ENCODE measurements around the gene DDIT3. TPM values are rescaled to one million over a fixed set of nuclear protein-coding genes. Genes with fewer than 3 reads are reported as not detected.

DDIT3 gene
- total RNA-seq, 1 experiment from 2014 or later, result 14.1 TPM

- Histone ChIP-seq H3K27ac (ENCODE audit: insufficient read length, low read depth, low read length) (no peak overlapping the region), H3K79me2 (ENCODE audit: insufficient read depth, low read length) (no peaks in the 10 kb centered on the region), H2AFZ (ENCODE audit: low read length) (no peak overlapping the region), H3K23me2 (ENCODE audit: insufficient read length, low read depth, low read length, poor library complexity, severe bottlenecking) (peaks cover 22% of the 10 kb centered on the region), H3K4ac (ENCODE audit: low read depth, low read length) (no peak overlapping the region), H3K9me3 (ENCODE audit: control insufficient read depth, low read depth, low read length) (no peaks in the 10 kb centered on the region), H3K79me1 (ENCODE audit: insufficient read depth, low read depth, low read length, poor library complexity, severe bottlenecking) (no peaks in the 10 kb centered on the region), H4K5ac (ENCODE audit: insufficient read length, low read depth, low read length) (no peak overlapping the region), H2BK12ac (ENCODE audit: insufficient read length, low read depth, low read length) (no peak overlapping the region), H3K4me1 (ENCODE audit: insufficient read depth, low read length) (peaks cover 3% of the 10 kb centered on the region; the same call in 1 of the 2 replicates), H2BK120ac (ENCODE audit: low read depth, low read length, poor library complexity, severe bottlenecking) (no peak overlapping the region), H2AK5ac (ENCODE audit: insufficient read length, low read length) (no peak overlapping the region), H4K91ac (ENCODE audit: insufficient read length, low read depth, low read length) (no peak overlapping the region), H3K9ac (ENCODE audit: extremely low read depth, insufficient read length, low read length) (peak overlapping the region; percentile 53), H2BK20ac (ENCODE audit: low read depth, low read length, poor library complexity, severe bottlenecking) (no peak overlapping the region), H3K23ac (ENCODE audit: insufficient read length, low read depth, low read length) (no peak overlapping the region), H2BK15ac (ENCODE audit: low read depth, low read length) (no peak overlapping the region), H4K8ac (replicated peaks; ENCODE audit: insufficient read length, low read depth, low read length) (no peak overlapping the region), H3K56ac (ENCODE audit: insufficient read length, low read depth, low read length) (no peak overlapping the region), H3T11ph (ENCODE audit: low read length) (no peak overlapping the region), H2BK5ac (ENCODE audit: insufficient read length, low read length) (no peak overlapping the region), H3K27me3 (ENCODE audit: insufficient read depth, low read length) (no peaks in the 10 kb centered on the region), H4K20me1 (ENCODE audit: control insufficient read depth, insufficient read depth, insufficient read length) (no peaks in the 10 kb centered on the region), H3K4me2 (ENCODE audit: insufficient read depth, insufficient read length, low read length) (peak overlapping the region; percentile 97), H3K18ac (ENCODE audit: insufficient read length, low read depth, low read length) (peak overlapping the region; percentile 51), H3K14ac (ENCODE audit: insufficient read depth, low read length) (peak overlapping the region; percentile 37)
- H3K4me3 Mint-ChIP-seq, result peak overlapping the region; percentile 96
- no peak for DNase-seq
- no peaks in the 10 kb centered on the region; the same call in 1 of the 2 replicates for H3K27me3 Mint-ChIP-seq (ENCODE audit: low read depth)
- WGBS (ENCODE audit: extremely low coverage, insufficient read length, low lambda C conversion rate), result no CpG with 5 or more reads among the region's 38 CpGs
- TF ChIP-seq CTCF (conservative IDR thresholded peaks at IDR 0.05), result no peak
- peaks cover 35 to 52% of the 10 kb centered on the region in 2 experiments for H3K4me1 Mint-ChIP-seq
- peaks cover 16 to 39% (median 39%) of the 10 kb centered on the region in 3 experiments for H3K36me3 Mint-ChIP-seq (ENCODE audit: insufficient read depth in 1 of 3, low read depth in 3 of 3)
- H3K9me3 Mint-ChIP-seq, result no peaks in the 10 kb centered on the region
- peak overlapping the region; percentile 94 to 97 (median 95); a peak in 5 of 7 replicates for H3K27ac Mint-ChIP-seq
These were observed 2.8 kb upstream of the DDIT3 start for GRCh38 chr12:57522887-57523705.

Measured in H9 (cell line).